Bronchial epithelial cell (primary cell): ENCODE measurements around the gene ALS2CL. TPM values are rescaled to one million over a fixed set of nuclear protein-coding genes. Genes with fewer than 3 reads are reported as not detected.
"Not testable (repeated sequence)": the region's sequence is repeated elsewhere in the genome, so short reads cannot be mapped to it uniquely, and the experiment has no call there.

Experiments used
- DNase-seq: peaks from one replicate; pipeline ENCODE4 v3.0.0-alpha.2; 2010; ENCODE audit warnings: low read depth
- FAIRE-seq: peaks from 2 replicates; lab custom pipeline; 2011; peaks lifted over from hg19 to GRCh38; lab: Jason Lieb, UNC
- H3K27me3 ChIP-seq: 2 replicates; pipeline ENCODE4 v1.5.1; 2011; ENCODE audit warnings: low read length; ENCODE audit not compliant: control insufficient read depth, insufficient read depth
- H3K36me3 ChIP-seq: 2 replicates; pipeline ENCODE4 v1.5.1; 2011; ENCODE audit warnings: low read length; ENCODE audit not compliant: control insufficient read depth, insufficient read depth
- H3K4me3 ChIP-seq: 2 replicates; pipeline ENCODE4 v1.5.1; 2011; ENCODE audit warnings: mild to moderate bottlenecking, low read depth, low read length, control low read depth
- total RNA-seq: library from RNA; depleted of rRNA; stranded (reverse); fragments of >200 nt; gene quantifications from 2 replicates; pipeline ENCODE4 v1.2.1, GENCODE V29; 2014
- TF ChIP-seq, protein P1 (sequence below): IDR thresholded peaks from 2 replicates; pipeline ENCODE4 v1.5.1; 2011; ENCODE audit warnings: mild to moderate bottlenecking, moderate library complexity, low read length, control low read depth, inconsistent platforms; ENCODE audit not compliant: insufficient read depth, severe bottlenecking

Gene ALS2CL
- total RNA-seq, 1 donor from 2014 or later = 163 TPM

DNA sequence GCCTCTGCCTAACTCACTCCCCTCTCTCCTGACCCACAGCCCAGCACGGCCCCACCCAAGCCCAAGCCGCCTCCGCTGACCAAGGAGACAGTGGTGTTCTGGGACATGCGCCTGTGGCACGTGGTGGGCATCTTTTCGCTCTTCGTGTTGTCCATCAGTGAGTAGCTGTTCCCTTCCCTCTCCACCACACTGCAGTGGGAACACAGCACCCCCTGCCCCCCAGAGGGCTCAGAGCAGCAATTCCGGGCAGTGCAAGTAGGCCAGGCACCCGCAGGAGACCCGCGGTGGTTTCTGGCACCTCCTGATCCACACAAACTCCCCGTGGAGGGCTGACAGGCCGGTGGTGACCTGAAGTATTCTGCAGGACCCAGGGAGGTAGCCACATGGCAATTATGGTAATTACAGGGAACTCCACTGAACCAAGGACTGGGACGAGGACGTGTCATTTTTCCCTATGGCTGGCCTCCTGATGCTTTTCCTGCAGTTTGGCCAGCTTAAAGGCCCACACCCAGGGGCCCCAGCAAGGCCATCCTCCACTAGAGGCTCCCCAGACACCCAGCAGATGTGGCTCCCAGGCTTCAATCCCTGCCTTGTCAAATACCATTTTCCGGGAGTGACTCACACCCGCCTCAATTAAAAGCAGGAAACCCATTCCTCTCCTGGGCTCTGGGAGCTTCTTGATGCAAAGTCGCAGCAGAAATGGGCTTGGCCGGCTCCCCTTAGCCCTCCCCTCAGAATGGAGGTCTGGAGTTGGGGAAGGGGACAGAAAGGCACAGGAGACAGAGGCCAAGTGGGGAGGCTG lies 12.5 kb upstream of the ALS2CL start:
- Histone ChIP-seq H3K4me3 (no peak overlapping the region), H3K27me3 (peaks cover 4% of the 10 kb centered on the region), H3K36me3 (no peaks in the 10 kb centered on the region)
- TF ChIP-seq, protein P1, sequence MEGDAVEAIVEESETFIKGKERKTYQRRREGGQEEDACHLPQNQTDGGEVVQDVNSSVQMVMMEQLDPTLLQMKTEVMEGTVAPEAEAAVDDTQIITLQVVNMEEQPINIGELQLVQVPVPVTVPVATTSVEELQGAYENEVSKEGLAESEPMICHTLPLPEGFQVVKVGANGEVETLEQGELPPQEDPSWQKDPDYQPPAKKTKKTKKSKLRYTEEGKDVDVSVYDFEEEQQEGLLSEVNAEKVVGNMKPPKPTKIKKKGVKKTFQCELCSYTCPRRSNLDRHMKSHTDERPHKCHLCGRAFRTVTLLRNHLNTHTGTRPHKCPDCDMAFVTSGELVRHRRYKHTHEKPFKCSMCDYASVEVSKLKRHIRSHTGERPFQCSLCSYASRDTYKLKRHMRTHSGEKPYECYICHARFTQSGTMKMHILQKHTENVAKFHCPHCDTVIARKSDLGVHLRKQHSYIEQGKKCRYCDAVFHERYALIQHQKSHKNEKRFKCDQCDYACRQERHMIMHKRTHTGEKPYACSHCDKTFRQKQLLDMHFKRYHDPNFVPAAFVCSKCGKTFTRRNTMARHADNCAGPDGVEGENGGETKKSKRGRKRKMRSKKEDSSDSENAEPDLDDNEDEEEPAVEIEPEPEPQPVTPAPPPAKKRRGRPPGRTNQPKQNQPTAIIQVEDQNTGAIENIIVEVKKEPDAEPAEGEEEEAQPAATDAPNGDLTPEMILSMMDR = no peak
- peak; percentile 42 for DNase-seq
- FAIRE-seq = no peak

DNA sequence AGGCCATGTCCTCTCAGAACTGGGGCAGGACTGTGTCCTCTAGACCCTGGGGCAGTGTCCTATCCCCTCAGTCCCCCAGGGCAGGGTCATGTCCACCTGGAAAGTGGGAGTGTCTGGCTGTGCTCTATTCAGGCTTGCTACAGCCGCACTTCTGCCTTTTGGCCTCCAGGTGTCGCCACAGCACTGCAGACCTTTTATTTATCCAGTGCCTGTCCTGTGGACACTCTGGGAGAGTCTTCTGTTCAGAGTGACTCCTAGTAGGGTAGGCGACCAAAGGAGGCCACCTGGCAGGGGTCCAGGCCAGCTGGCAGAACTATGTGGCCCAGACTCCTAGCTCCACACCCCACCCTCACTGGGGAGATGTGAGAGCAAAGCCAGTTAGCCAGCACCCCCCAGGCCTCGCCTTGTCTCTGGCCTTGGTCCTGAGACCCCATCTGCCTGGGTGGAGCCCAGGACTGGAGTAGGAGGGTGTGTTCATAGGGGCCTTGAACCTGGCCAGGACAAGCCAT lies 11.6 kb upstream of the ALS2CL start:
- Histone ChIP-seq H3K36me3 (no peaks in the 10 kb centered on the region), H3K4me3 (no peak overlapping the region), H3K27me3 (peaks cover 6% of the 10 kb centered on the region)
- DNase-seq (peak; percentile 51), FAIRE-seq (no peak)
- TF ChIP-seq, protein P1 = peak; percentile 93

DNA sequence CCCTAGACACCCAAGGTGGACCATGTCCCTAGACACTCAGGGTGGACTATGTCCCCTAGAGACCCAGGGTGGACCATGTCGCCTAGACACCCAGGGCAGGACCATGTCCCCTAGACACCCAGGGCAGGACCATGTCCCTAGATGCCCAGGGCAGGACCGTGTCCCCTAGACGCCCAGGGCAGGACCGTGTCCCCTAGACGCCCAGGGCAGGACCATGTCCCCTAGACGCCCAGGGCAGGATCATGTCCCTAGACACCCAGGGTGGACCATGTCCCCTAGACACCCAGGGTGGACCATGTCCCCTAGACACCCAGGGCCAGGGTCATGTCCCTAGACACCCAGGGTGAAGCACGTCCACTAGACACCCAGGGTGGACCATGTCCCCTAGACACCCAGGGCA lies 10.9 kb upstream of the ALS2CL start:
- not testable (repeated sequence) for H3K36me3 ChIP-seq, H3K4me3 ChIP-seq, H3K27me3 ChIP-seq, DNase-seq
- FAIRE-seq = peak; percentile 55

DNA sequence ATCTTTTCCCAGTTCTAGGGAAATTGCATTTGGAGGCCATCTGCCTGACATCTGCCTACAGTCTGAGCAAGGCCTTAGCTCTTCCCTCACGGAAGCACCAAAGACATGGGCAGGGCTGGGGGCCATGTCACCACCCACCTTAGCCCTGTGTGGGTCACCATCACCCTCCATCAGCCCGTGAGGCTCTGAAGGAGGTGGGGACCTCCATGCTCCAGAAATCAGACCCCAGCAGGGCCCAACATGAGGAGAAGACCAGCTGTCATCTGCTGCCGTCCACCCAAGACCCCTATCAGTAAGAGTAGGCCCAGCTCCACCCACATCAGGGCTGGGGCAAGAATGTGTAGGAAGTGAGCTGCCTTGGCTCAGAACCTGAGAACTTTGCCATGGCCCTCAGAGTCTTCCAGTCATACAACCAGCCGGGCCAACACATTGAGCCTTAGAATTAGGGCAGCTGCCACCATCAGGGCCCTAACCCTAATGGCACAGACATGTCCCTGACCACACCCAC lies 9.6 kb upstream of the ALS2CL start:
- H3K4me3 ChIP-seq = no peak overlapping the region
- FAIRE-seq = no peak
- DNase-seq = no peak
- no peaks in the 10 kb centered on the region for H3K36me3 ChIP-seq
- TF ChIP-seq, protein P1 = no peak
- H3K27me3 ChIP-seq = peaks cover 6% of the 10 kb centered on the region

DNA sequence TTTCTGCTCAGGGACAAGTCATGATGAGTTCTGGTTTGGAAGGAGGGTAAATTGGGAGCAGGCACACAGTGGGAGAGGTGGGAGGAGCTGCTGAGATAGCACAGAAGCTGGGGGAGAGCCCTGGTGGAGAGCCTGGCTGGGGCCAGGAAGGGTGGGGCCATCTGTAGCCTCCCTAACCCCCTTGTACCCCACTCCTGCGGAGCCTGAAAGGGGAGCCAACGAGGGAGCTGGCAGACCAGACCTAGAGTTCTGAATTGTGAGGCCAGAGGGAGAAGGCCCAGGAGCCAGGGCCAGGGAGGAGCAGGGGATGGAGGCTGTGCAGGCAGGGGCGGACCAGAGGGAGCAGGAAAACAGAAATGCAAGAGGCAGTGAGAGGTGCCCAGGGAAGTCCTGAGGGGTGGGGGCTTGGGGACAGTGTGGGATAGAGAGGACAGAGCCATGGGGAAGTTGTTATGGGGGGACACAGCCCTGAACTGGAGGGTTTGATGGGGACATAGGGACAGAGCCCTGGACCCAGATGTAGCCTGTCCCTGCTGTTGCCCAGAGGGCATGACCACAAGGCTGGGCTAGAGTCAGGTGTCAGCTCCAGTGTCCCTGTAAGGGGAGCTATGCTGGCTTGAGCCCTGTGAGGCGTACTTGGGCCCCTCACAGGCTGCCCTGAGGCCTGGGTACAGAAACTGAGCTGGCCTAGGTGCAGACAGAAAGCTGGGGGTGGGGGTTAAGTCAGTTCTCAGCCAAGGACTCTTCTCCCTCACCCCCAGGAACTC lies 8.9 kb upstream of the ALS2CL start:
- H3K4me3 ChIP-seq = no peak overlapping the region
- no peaks in the 10 kb centered on the region for H3K36me3 ChIP-seq
- TF ChIP-seq, protein P1 = no peak
- FAIRE-seq (no peak), DNase-seq (no peak)
- peaks cover 6% of the 10 kb centered on the region for H3K27me3 ChIP-seq
